Lower leg skin (tissue), 3 donors: ENCODE measurements around the gene FAM209A.

Experiments used
- CTCF ChIP-seq, 3 donors: fragments of 450-650 bp; IDR thresholded peaks; one replicate each; pipeline ENCODE4 v1.5.1; 2016; ENCODE audit warnings: antibody characterized with exemption in 3 of 3, mild to moderate bottlenecking in 3 of 3, moderate library complexity in 2 of 3
- POLR2A ChIP-seq, 2 donors: fragments of 450-650 bp; IDR thresholded peaks; one replicate each; pipeline ENCODE4 v1.6.1; 2016 to 2017; ENCODE audit warnings: antibody characterized with exemption in 2 of 2, mild to moderate bottlenecking in 1 of 2, moderate library complexity in 1 of 2

GRCh38 chr20:56519551-56519950, 5.0 kb upstream of the FAM209A start:
- TF ChIP-seq POLR2A (IDR thresholded peaks at IDR 0.05): no peak
- TF ChIP-seq CTCF (IDR thresholded peaks at IDR 0.05): no peak
